GM21786 (cell line): ENCODE data around the gene ADCY6.

Source experiments
- ATAC-seq: cut with Tn5 transposase; IDR thresholded peaks from one replicate; pipeline ENCODE4 v1.9.1; 2021; ENCODE audit not compliant: unreplicated experiment

ADCY6 gene

DNA sequence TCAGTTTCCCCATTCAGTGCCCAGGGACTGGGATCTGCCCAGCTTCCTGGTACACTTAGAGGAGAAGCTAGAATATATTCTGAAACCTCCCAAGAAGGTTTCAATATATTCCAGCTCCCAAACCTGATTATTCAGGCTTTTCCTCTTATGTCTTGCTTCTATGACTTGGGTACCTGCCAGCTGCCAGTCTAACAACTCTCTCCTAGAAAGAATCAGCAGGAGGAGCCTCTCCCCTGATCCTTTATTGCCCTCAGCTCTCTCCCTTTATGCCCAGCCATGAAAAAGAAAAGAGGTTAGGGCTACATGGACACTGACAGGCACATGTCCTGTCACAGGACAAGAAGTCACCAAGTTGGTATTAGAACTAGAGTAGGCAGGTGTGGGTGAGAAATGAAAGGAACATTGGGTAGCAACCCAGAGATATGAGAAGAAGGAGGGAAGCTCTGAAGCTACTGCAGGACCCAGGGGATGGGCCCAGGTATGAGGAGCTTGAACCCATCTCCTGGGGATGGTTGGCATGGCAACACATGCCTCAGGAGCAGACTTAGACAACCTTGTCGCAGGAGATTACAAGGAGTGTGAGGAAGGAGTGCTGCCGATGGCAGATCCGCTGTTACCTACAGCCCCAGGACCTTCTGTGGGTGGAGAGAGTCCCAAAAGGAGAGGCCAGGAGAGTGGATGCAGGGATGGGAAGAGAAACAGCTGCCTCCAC is 27.4 kb upstream of the ADCY6 start:
- no peak for ATAC-seq

DNA sequence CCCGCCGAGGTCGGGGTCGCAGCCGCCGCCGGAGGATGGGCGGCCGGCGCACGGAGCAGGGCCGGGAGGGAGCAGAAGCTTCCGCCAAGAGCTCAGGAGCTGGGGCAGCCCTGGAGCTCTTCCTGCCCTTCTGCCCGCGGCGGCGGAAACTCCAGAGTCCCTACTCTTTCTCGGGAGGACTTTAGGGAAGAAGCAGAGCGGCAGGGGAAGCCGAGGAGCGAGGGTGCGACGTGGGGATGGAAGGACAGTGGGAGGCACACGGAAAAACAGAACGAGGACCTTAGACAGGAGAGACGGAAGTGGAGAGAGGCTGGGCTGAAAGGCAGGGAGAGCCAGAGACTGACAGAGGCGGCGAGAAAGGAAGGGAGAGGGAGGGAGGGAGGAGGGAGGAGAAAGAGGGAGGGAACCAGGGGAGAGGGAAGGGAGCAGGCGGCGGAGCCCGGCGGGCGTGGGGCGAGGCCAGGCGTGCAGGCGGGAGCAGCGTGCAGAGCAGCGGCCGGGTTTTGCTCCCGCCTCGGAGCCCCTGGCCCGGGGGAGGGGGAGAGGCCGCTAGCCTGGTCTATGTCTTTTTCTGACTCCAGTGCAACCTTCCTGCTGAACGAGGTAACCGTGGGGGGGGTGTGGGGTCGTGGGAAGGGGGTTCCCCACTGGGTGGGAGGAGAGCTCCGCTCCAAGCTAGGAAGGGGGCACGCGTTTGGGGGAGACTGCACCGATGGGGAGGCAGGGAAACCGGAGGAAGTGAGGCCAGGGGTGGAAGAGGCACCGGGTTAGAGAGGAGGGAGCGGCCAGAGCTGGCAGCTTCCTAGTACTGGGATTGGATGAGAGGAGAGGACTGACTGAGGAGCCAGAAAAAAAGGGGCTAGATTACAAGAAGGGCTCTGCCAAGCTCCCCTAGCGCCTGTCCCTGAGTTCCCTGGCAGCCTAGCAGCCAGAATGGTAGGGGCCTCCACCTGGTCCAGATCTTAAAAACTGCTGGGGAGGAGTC is 26.5 kb upstream of the ADCY6 start:
- no peak for ATAC-seq

DNA sequence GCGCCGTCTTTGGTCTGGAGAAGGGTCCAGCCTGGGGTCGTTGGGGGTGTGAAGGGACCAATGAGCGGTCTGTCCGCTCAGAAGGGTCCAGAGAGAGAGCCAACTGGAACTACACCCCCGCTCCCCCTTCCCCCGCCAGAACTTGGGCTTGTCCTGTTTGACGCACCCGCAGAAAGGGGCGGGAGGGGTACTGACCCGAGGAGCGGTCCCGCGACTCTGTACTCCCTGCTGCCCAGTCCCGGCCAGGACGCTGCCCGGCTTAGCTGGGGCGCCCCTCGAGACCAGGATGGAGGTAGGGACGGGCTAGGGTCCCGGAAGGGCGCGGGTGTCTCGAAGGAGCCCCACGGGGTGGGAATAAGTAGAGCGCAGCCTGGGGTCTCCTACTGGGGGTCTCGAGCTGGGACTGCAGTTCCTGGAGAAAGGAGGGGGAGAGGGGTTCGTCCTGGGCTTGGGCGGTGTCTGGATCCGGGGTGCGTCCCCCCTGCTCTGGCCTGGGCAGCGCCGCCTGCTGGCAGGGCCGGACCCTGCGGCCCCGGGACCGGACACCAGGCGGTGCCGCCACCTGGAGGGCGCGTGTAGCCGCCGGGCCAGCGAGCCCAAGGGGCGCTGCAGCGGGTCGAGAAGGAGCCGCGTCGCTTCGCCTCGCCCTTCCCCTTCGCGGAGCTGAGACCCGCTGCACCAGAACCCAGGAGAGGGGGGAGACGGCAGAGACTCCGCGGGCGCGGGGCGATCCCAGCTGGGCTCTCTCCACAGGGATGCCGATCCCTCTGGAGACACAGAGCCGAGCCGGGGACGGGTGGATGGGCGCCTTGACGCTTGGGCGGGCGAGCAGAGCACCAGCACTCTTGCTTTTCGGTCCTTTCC is 25.6 kb upstream of the ADCY6 start:
- peak; percentile 70 for ATAC-seq

DNA sequence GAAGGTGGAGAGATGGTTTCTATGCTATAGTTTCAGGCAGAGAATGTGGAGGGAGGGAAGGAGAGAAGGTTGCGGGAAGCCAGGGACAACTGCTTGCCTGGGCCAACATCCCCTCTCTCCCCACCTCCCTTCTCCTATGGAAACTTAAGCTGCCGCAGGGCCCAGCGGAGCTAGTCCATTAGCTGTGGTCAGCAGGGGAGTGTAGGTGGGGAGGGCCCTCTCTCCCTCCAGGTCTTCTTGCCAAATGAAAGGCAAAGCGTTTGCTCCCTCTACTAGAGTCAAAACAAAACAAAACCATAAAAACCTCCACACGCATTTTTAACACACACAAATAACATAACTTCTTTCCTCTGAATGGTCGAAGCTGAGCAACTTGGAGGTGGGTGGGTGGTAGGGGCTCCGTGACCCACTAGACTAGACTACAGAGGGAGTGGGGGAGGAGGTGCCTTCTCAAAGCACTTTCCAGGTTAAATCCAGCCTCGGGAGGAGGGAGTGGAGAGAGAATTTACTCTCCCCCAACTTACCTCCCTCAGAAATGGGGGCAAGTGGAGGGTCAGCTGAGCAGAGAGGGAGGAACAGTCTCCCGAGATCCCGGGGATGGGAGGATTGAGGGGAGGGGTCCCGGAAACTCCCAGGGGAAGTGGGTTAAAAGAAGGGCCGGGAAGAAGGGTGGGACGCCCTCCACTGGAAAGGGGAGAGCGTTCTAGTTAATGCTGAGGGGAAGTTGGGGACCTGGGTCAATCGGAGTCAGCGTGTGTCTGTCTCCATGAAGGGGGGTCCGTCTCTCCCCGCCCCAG is 24.8 kb upstream of the ADCY6 start:
- no peak for ATAC-seq

DNA sequence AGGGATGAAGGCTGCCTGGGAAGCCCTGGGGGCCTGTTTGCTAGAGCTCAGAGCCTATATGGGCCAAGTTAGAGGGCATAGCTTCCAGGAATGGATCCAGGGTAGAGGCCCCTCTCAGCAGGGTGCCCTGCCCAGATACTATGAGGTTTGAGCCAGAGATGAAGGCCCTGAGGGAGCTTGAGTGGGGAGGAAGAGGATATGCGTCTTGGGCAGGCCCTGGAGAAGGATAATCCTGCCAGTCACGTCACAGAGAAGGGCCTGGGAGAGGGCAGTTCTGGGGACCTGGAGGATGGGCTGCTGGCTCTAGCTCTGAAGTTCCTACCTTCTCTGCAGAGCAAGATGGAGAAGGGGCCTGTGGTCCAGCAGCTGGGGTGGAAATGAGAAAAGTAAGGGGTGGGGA is 23.5 kb upstream of the ADCY6 start:
- no peak for ATAC-seq

DNA sequence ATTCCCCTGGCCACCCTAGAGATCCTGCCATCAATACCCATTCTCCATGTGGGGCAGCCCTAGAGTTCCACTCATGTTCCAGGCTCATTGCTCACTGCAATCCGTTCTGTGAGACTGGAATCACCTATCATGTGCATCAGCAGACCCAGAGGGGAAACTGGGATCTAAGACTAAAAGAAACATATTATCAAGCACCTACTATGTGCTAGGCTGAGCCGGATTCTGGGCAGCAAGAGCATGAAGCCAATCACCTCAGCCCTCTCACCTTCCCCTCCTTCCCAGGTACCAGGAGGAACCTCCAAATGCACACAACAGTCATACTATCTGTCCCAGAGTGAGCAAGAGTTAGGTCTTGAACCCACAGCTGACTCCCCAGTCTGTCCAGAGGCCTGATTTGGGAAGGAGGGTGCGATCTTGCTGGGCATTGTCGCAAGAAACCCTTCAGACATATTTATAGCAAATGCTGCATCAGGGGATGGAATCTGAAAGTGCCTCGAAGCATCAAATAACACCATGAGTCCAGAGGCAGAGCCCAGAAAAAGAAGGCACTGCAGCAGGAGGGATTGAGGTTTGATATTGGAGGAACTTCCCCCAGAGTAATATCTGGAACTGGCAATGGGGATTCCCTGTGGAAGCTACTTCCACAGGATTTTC is 22.7 kb upstream of the ADCY6 start:
- ATAC-seq: no peak

DNA sequence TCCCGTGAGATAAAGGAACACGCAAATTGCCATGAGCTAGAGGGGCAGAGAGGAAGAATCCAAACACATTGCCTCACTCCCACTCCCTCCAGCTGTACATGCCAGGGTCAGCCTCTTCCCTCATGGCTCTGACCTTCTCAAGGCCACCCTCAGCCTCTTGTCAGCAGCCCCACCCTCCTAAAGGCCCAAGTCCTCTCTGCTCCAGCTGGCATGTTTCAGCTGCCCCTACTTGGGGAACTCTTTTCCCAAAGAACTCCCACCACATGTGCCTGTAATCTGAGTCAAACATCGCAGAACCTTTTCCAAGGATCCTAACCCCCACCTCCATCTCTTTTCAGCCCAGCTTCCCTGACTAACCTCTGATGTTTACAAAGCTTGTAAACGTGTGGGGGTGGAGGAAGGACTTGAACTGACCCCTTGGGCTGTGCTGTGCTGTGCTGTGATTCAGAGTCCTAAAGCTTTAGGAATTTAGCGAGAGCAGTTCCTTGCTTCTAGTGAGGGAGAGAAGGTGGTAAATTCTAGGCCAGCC is 22.1 kb upstream of the ADCY6 start:
- no peak for ATAC-seq

DNA sequence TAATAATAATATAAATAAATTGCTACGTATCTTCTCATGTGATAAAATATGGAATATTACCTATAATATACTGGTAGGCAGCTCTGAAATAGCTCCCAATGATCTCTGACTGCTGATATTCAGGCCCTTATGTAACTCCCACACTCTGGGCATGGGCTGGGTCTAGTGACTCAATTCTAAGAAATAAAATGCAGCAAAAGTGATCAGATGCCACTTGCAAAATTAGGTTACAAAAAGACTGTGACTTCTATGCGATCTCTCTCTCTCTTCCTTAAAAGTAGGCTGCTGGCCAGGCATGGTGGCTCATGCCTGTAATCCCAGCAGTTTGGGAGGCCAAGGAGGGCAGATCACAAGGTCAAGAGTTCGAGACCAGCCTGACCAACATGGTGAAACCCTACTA is 19.1 kb upstream of the ADCY6 start:
- ATAC-seq: no peak

DNA sequence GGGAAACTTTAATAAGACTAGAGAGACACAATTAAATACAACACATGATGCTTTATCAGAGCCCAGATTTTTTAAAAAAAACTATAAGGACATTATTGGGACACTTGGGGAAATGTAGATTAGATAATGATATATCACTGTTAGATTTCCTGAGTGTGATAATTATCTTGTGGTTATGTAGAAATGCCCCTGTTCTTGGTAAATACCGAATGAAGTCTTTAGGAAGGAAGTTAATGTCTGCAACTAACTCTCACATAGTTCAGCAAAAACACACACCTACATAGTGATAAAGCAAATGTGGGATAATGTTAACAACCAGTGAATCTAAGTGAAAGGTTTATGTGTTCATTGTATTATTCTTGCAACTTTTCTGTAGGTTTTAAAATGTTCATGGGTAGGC is 14.8 kb upstream of the ADCY6 start:
- no peak for ATAC-seq

DNA sequence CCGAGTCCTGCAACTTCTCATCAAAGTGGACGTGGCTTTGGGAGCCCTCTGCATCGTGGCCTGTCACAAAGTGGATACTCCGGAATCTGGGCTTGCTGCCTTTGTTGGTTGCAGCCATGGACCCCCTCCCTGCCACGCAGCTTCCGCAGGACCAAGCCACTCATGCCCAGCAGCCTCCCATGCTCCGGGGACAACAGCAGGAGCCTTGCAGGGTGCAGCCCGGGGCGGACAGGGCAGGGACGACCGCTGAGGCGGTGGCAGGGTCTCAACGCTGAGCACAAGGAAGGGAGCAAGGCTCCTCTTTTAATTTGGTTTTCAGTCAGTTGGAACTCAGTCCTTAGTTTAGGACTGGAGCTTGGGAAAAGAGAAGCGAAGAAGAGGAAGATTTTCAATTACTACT is 12.1 kb upstream of the ADCY6 start:
- no peak for ATAC-seq

DNA sequence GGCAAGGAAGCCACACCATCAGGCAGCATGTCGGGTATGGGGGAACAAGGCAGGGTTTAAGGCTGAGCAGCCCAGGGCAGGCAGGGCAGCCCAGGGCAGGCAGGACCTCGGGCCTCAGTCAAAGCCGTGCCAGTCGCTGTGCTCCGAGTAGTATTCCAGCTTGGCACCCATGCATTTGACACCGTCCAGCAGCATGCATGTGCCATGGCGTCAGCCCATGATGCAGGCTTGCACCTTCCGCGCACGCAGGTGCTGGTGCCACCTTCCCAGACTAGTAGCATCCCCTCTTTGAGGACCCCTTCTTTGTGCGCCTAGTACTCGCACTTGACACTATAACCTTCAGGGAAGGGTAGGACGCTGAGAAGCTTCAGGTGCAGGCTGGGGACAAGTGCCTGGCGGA is 11.6 kb upstream of the ADCY6 start:
- ATAC-seq: no peak

DNA sequence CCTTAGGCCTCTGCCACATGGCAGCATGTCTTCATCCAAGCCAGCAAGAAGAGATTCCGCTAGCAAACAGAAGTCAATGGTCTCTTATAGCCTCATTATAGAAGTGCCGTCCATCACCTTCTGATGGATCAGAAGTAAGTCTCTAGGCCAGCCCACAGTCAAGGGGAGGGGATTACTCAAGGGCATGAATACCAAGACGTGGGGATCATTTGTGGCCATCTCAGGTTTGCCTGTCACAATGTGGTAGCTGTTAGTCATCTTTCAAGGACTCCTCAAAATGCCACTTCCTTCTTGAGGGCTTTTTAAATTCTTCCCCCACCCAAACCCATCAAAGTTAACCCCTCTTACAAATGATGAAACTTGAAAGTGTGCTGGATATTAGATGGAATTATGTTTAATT is 8.1 kb upstream of the ADCY6 start:
- ATAC-seq: no peak

DNA sequence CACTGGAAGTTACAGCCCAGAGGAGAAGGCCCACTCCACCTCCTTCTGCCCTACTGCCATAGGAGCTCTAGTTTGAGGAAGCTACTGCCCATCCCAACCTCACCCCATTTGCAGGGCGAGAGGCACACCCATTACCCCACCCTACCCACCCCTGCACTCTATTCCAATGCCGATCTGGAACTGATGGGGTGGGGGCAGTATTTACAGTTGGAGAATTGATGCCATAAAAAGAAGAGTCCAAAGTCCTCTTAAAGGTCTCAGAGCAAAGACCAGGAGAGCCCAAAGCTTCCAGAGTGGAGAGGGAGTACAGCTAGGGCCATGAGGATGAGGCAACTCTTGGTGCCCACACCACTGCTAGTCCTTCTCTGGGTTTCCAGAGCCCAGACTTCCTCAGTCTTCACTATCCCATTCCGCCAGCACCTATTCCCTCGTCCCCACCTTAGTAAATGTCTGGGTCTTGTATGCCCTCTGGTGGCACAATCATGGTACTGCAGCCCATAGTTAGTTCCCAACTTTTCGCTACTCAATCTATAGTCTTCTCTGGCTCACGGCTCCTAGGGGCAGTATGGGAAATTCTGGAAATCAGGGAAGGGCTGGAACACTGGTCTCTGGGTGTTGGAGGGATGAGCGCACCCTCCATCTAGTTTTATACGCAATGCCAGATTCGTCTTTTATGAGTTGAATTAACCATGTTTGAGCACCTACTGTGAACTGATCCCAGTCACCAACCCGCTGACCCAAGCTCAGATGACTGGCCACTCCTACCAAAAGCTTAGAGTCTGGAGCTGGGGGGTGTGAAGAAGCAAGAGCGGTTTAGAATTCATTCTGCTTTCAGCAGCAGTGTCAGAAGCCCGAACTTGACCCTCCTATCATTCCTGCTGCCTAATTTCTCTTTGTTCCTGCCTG is 6.9 kb upstream of the ADCY6 start:
- no peak for ATAC-seq

DNA sequence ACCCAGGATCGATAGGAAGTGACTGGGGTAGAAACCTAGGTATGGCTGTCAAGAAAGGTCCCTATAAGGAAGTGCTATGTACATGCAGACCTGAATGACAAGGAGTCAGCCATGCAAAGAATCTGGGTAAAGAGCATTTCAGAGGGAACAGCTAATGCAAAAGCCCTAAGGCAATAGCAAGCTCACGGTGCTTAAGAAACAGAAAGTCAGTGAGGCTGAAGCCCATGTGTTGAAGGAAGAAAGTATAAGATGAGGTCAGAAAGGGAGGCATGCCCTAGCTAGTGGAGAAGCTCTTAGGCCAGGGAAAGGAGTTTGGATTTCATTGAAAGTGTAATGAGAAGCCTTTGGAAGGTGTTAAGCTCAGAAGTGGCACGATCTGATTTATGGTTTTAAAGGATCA is 6.0 kb upstream of the ADCY6 start:
- no peak for ATAC-seq

DNA sequence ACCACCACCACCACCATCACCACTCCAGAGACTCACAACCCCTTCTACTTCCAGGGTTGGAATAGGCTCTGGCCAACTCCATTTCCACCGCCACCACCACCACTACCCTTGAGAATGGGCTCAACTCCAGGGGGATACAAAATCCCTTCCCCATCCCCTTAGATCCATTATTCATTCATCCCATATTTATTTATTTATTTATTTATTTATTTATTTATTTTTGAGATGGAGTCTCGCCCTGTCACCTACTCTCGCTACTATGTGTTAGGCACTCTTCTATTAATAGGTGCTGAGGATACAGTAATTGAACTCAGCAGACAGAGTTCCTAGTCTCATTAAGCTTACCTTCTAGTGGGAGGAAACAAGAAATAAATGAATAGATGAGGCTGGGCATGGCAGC is 4.8 kb upstream of the ADCY6 start:
- ATAC-seq: no peak

DNA sequence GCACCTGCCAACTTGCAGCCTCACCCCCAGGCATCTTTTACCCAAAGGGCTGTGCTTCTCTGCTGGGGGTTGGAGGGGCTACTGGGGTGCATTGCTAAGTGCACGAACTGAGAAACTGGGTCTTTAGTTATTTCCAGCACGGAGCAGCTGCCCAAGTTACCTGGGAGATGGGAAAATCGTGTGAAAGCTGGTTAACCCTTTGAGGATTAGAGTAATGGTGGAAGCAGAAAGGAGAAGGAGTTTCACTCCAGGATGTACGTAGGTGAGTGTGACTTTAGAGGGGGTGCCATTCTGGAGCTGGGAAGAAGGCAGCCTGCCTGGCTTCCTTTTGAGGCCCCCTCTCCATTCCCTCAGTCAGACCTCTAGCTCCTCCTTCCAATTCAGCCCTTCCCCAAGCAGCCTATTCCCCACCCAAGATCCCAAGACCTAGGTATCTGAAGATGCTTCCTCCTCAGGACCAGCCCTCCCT is 1.0 kb upstream of the ADCY6 start:
- no peak for ATAC-seq

DNA sequence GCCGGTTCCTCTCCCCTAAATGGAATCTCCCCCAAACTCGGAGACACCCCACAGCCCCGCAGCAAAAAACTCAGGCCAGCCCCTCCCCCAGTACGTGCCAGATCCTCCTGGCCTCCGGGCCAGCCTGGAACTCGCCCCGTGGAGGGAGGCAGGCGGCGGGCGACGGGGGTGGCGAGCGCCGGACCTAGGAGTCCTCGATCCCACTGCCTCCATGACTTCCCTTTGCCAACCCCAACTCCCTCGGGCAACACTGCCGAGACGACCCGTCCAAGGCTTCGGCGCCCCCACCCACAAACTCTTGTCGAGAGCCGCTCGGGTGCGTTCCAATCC is 400 bp downstream of the ADCY6 start:
- ATAC-seq: no peak

DNA sequence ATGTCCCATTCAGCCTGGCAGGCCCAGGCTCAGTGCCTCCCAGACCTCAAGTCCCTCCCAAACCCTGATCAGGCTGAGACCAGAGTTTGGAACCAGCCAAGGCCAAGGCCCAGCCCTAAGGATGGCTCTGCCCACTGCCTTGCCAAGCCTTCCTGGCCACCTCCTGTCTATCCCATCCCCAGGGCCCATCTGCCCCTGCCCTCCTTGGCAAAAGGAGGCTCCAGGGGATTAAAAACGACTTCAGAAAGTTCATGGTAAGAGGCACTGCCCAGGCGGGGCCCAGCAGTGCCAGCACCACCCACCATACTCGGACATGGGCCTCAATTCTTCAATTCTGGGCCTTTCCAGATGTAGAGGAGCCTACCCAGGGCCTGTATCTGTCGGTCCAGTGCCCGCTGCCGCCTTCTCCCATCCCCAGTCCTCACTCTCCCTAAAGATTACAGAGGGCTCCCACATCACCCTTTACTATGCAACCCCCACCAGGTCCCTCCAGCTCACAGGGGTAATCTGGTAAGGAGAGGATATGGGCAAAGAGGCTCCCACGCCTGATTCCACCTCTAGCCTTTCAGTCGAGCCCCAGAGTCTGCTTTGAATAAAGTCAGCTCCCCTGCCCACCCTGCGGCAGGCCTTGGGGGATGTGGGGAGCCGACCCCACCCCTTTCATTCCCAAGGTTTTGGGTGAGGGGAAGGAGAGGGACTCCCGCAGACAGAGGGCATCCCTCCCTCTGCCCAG is 932 bp downstream of the ADCY6 start:
- no peak for ATAC-seq
